DND-41 (cell line): ENCODE results near the gene DGKI.
"Not testable (repeated sequence)": the region's sequence is repeated elsewhere in the genome, so short reads cannot be mapped to it uniquely, and the experiment has no call there.

Source experiments
- EZH2 ChIP-seq: IDR thresholded peaks from 3 replicates; pipeline ENCODE4 v1.6.1; 2012; ENCODE audit warnings: borderline replicate concordance, low read depth, mild to moderate bottlenecking, moderate library complexity, low read length, inconsistent platforms; ENCODE audit not compliant: severe bottlenecking
- TF ChIP-seq, protein P1 (sequence below): IDR thresholded peaks from 2 replicates; pipeline ENCODE4 v1.5.1; 2012; ENCODE audit warnings: borderline replicate concordance, low read length, moderate library complexity, mild to moderate bottlenecking; ENCODE audit not compliant: poor library complexity, severe bottlenecking; ENCODE audit errors: extremely low read depth

DNA sequence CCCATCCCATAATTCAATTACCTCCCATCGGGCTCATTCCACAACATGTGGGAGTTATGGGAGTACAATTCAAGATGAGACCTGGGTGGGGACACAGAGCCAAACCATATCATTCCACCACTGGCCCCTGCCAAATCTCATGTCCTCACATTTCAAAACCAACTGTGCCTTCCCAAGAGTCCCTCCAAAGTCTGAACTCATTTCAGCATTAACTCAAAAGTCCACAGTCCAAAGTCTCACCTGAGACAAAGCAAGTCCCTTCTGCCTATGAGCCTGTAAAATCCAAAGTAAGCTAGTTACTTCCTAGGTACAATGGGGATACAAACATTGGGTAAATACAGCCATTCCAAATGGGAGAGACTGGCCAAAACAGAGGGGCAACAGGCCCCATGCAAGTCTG lies 15.2 kb downstream of the DGKI start:
- TF ChIP-seq, protein P1, sequence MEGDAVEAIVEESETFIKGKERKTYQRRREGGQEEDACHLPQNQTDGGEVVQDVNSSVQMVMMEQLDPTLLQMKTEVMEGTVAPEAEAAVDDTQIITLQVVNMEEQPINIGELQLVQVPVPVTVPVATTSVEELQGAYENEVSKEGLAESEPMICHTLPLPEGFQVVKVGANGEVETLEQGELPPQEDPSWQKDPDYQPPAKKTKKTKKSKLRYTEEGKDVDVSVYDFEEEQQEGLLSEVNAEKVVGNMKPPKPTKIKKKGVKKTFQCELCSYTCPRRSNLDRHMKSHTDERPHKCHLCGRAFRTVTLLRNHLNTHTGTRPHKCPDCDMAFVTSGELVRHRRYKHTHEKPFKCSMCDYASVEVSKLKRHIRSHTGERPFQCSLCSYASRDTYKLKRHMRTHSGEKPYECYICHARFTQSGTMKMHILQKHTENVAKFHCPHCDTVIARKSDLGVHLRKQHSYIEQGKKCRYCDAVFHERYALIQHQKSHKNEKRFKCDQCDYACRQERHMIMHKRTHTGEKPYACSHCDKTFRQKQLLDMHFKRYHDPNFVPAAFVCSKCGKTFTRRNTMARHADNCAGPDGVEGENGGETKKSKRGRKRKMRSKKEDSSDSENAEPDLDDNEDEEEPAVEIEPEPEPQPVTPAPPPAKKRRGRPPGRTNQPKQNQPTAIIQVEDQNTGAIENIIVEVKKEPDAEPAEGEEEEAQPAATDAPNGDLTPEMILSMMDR, result not testable (repeated sequence)
- not testable (repeated sequence) for TF ChIP-seq EZH2
